ENCODE measurements around the gene PARS2.
A peak's percentile ranks its signal among the peaks of the same experiment; 100 is the strongest.

The PARS2 gene

DNA sequence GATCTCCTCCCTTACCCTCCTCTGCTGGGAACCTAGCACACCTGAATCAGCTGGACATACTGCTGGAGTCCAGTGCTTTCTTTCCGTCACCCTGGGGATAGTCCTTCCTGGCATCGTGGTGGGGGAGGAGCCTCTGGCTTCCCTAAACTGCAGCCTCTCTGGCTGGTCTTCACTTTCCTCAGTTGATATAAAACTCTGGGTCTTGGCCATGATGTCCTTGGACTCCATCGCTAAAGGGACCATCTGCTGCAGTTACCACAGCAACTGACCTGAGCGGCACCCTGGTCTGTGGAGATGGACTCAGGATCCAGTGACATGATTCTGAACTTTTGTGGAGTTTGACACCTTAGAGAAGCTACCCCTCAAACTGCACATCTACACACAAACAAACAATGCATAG, 22.8 kb downstream of the PARS2 start:
- TF ChIP-seq CTCF (conservative IDR thresholded peaks at IDR 0.05) = no peak

DNA sequence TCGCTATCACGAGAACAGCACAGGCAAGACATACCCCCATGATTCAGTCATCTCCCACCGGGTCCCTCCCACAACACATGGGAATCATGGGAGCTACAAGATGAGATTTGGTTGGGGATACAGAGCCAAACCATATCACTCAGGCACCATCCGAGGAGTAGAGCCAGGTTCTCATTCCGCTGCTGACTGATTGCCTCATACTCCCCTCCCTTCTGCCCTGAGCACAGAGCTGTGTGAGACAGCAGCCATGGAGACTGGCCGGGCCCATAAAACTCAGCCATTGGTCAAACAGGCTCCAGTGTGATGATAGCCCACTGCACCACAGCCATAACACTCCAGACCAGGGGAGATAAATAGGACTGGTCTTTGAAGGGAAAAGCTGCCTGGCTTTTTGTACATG, 26.1 kb downstream of the PARS2 start:
- no peak for TF ChIP-seq CTCF (conservative IDR thresholded peaks at IDR 0.05)
- H3K27ac ChIP-seq = no peak overlapping the region

More for the DNA sequence above, 22.8 kb downstream of the PARS2 start:
- no peak overlapping the region for H3K27ac ChIP-seq

GRCh38 chr1:54736685-54737084, 27.6 kb downstream of the PARS2 start:
- no peak for TF ChIP-seq CTCF (conservative IDR thresholded peaks at IDR 0.05)
- H3K27ac ChIP-seq = no peak overlapping the region

GRCh38 chr1:54728027-54728426, 36.3 kb downstream of the PARS2 start:
- no peak for TF ChIP-seq CTCF (conservative IDR thresholded peaks at IDR 0.05)
- peak overlapping the region; percentile 42 for H3K27ac ChIP-seq

- no peak overlapping the region for H3K27ac ChIP-seq
- no peak for TF ChIP-seq CTCF (conservative IDR thresholded peaks at IDR 0.05)
Measured at GRCh38 chr1:54724771-54725170, 39.6 kb downstream of the PARS2 start.

GRCh38 chr1:54723985-54724384, 40.3 kb downstream of the PARS2 start:
- TF ChIP-seq CTCF (conservative IDR thresholded peaks at IDR 0.05) = no peak

GRCh38 chr1:54721719-54722118, 42.6 kb downstream of the PARS2 start:
- H3K27ac ChIP-seq = no peak overlapping the region
- no peak for TF ChIP-seq CTCF (conservative IDR thresholded peaks at IDR 0.05)

More at GRCh38 chr1:54723985-54724384, 40.3 kb downstream of the PARS2 start:
- no peak overlapping the region for H3K27ac ChIP-seq
